Suprapubic skin (tissue), 3 donors: ENCODE measurements around the gene DENND10.

ENCODE experiments used
- CTCF ChIP-seq, 2 donors: fragments of 200-600 bp in 1 of 2; fragments of 450-650 bp in 1 of 2; sonication (generic) in 1 of 2; IDR thresholded peaks; one replicate each; pipeline ENCODE4 v1.5.1; 2016 to 2019; ENCODE audit warnings: antibody characterized with exemption in 2 of 2, mild to moderate bottlenecking in 1 of 2, moderate library complexity in 1 of 2
- EP300 ChIP-seq: sonication (generic); formaldehyde crosslinking; IDR thresholded peaks from one replicate; pipeline ENCODE4 v1.6.1; 2017; ENCODE audit warnings: antibody characterized with exemption
- POLR2A ChIP-seq, 2 donors: fragments of 450-650 bp; IDR thresholded peaks; one replicate each; pipeline ENCODE4 v1.6.1; 2017; ENCODE audit warnings: antibody characterized with exemption in 2 of 2, mild to moderate bottlenecking in 2 of 2, moderate library complexity in 2 of 2

GRCh38 chr10:119176166-119176565 lies 72.3 kb downstream of the DENND10 start:
- TF ChIP-seq CTCF (IDR thresholded peaks at IDR 0.05): no peak
- TF ChIP-seq POLR2A (IDR thresholded peaks at IDR 0.05): no peak
- no peak for TF ChIP-seq EP300
